Measurements from ENCODE around the gene DCANP1. TPM values are rescaled to one million over a fixed set of nuclear protein-coding genes. Genes with fewer than 3 reads are reported as not detected.

Gene DCANP1
- total and polyA plus RNA-seq, 2 experiments from 2014 or later = not detected

- Histone ChIP-seq H3K4me1 (ENCODE audit: low read depth) (peaks cover 5% of the 10 kb centered on the region), H3K36me3 (no peaks in the 10 kb centered on the region), H3K9me3 (ENCODE audit: low read depth) (no peaks in the 10 kb centered on the region), H3K4me3 (no peak overlapping the region), H3K27me3 (no peaks in the 10 kb centered on the region), H3K27ac (no peak overlapping the region)
- DNase-seq (ENCODE audit: low read depth in 1 of 2, low spot score in 1 of 2) = no peak
- TF ChIP-seq CTCF (IDR thresholded peaks at IDR 0.05; ENCODE audit: low read depth, low read length) = no peak
Observed at GRCh38 chr5:135443161-135443960, 3.8 kb downstream of the DCANP1 start.

GRCh38 chr5:135442431-135443160 is 4.6 kb downstream of the DCANP1 start:
- no peaks in the 10 kb centered on the region for H3K27me3 ChIP-seq
- DNase-seq (ENCODE audit: low read depth in 1 of 2, low spot score in 1 of 2) = no peak
- no peak for TF ChIP-seq CTCF (IDR thresholded peaks at IDR 0.05; ENCODE audit: low read depth, low read length)
- H3K36me3 ChIP-seq = no peaks in the 10 kb centered on the region
- no peaks in the 10 kb centered on the region for H3K9me3 ChIP-seq (ENCODE audit: low read depth)
- no peak overlapping the region for H3K27ac ChIP-seq
- no peak overlapping the region for H3K4me3 ChIP-seq
- H3K4me1 ChIP-seq (ENCODE audit: low read depth) = peaks cover 5% of the 10 kb centered on the region

- DNase-seq (ENCODE audit: low read depth in 1 of 2, low spot score in 1 of 2) = no peak
- Histone ChIP-seq H3K36me3 (no peaks in the 10 kb centered on the region), H3K4me3 (no peak overlapping the region), H3K9me3 (ENCODE audit: low read depth) (no peaks in the 10 kb centered on the region), H3K27ac (no peak overlapping the region), H3K27me3 (no peaks in the 10 kb centered on the region), H3K4me1 (ENCODE audit: low read depth) (peaks cover 5% of the 10 kb centered on the region)
- TF ChIP-seq CTCF (IDR thresholded peaks at IDR 0.05; ENCODE audit: low read depth, low read length) = no peak
Observed at GRCh38 chr5:135441919-135442318, 5.2 kb downstream of the DCANP1 start.

- DNase-seq (ENCODE audit: low read depth in 1 of 2, low spot score in 1 of 2) = no peak
- H3K4me1 ChIP-seq (ENCODE audit: low read depth) = peaks cover 5% of the 10 kb centered on the region
- no peak overlapping the region for H3K27ac ChIP-seq
- TF ChIP-seq CTCF (IDR thresholded peaks at IDR 0.05; ENCODE audit: low read depth, low read length) = no peak
- no peaks in the 10 kb centered on the region for H3K36me3 ChIP-seq
- no peak overlapping the region for H3K4me3 ChIP-seq
- no peaks in the 10 kb centered on the region for H3K27me3 ChIP-seq
- H3K9me3 ChIP-seq (ENCODE audit: low read depth) = no peaks in the 10 kb centered on the region
Observed at GRCh38 chr5:135441350-135441831, 5.8 kb downstream of the DCANP1 start.

GRCh38 chr5:135440916-135441315 is 6.2 kb downstream of the DCANP1 start:
- no peaks in the 10 kb centered on the region for H3K36me3 ChIP-seq
- TF ChIP-seq CTCF (IDR thresholded peaks at IDR 0.05; ENCODE audit: low read depth, low read length) = no peak
- H3K27me3 ChIP-seq = no peaks in the 10 kb centered on the region
- H3K4me1 ChIP-seq (ENCODE audit: low read depth) = peaks cover 5% of the 10 kb centered on the region
- DNase-seq (ENCODE audit: low read depth in 1 of 2, low spot score in 1 of 2) = no peak
- H3K27ac ChIP-seq = no peak overlapping the region
- H3K4me3 ChIP-seq = no peak overlapping the region
- no peaks in the 10 kb centered on the region for H3K9me3 ChIP-seq (ENCODE audit: low read depth)

Data from cardiac muscle cell (in vitro differentiated cells and primary cell).